Mononuclear cell (primary cell): Measurements from ENCODE around the gene CCND1. TPM values are rescaled to one million over a fixed set of nuclear protein-coding genes. Genes with fewer than 3 reads are reported as not detected.
"Not testable (repeated sequence)": the region's sequence is repeated elsewhere in the genome, so short reads cannot be mapped to it uniquely, and the experiment has no call there.

Experiments
- H3K27me3 ChIP-seq: 2 replicates; pipeline ENCODE4 v1.6.0; 2011; ENCODE audit warnings: low read length, control low read depth; ENCODE audit not compliant: insufficient read depth
- H3K4me1 ChIP-seq: 2 replicates; pipeline ENCODE4 v1.5.1; 2011; ENCODE audit warnings: mild to moderate bottlenecking, low read length, control low read depth; ENCODE audit not compliant: insufficient read depth
- H3K4me3 ChIP-seq: 2 replicates; pipeline ENCODE4 v1.5.1; 2011; ENCODE audit warnings: mild to moderate bottlenecking, low read length, moderate library complexity
- H3K9me3 ChIP-seq: 2 replicates; pipeline ENCODE4 v1.5.1; 2011; ENCODE audit warnings: low read depth, mild to moderate bottlenecking, control low read depth, low read length
- total RNA-seq: library from RNA; depleted of rRNA; stranded (reverse); fragments of >200 nt; gene quantifications from one replicate; pipeline ENCODE4 v1.2.3, GENCODE V29; 2012

The CCND1 gene
- total RNA-seq, 1 donor = 1.3 TPM

GRCh38 chr11:69692422-69692821, 51.5 kb downstream of the CCND1 start:
- H3K9me3 ChIP-seq = no peaks in the 10 kb centered on the region

DNA sequence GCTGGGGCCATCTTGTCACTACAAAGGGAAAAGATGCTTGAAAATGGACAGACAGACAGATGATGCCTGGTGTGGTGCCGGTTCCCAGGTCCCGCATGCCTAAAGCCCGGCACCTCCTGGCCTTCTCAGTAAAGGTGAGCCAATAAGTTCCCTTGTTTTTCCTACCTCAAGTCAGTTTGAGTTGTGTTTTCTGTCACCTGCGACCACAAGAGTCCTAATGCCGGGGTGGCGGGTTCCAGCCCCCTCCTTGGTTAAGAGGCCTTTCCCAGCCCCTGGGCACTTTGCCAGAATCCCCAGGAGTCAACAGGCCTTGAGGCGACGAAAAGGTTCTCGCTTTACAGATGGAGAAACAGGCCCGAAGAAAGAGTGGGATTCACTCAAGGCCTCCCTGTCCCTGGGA, 53.8 kb downstream of the CCND1 start:
- Histone ChIP-seq H3K4me1 (no peaks in the 10 kb centered on the region), H3K27me3 (peaks cover 8% of the 10 kb centered on the region), H3K9me3 (no peaks in the 10 kb centered on the region), H3K4me3 (no peak overlapping the region)

More at GRCh38 chr11:69692422-69692821, 51.5 kb downstream of the CCND1 start:
- Histone ChIP-seq H3K4me1 (no peaks in the 10 kb centered on the region), H3K4me3 (no peak overlapping the region), H3K27me3 (peaks cover 8% of the 10 kb centered on the region)

GRCh38 chr11:69695581-69695980, 54.6 kb downstream of the CCND1 start:
- H3K4me3 ChIP-seq = no peak overlapping the region
- H3K9me3 ChIP-seq = no peaks in the 10 kb centered on the region
- peaks cover 10% of the 10 kb centered on the region for H3K27me3 ChIP-seq
- no peaks in the 10 kb centered on the region for H3K4me1 ChIP-seq

DNA sequence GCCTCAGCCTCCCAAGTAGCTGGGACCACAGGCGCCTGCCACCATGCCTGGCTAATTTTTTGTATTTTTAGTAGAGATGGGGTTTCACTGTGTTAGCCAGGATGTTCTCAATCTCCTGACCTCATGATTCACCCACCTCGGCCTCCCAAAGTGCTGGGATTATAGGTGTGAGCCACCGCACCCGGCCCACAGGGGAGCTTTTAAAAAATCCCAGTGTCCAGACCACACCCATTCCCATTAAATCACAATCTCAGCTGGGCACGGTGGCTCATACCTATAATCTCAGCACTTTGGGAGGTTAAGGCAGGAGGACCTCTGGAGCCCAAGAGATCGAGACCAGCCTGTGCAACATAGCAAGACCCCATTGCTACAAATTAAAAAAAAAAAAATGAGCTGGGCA, 55.0 kb downstream of the CCND1 start:
- H3K27me3 ChIP-seq = peaks cover 12% of the 10 kb centered on the region
- H3K9me3 ChIP-seq, H3K4me1 ChIP-seq, H3K4me3 ChIP-seq: not testable (repeated sequence)

DNA sequence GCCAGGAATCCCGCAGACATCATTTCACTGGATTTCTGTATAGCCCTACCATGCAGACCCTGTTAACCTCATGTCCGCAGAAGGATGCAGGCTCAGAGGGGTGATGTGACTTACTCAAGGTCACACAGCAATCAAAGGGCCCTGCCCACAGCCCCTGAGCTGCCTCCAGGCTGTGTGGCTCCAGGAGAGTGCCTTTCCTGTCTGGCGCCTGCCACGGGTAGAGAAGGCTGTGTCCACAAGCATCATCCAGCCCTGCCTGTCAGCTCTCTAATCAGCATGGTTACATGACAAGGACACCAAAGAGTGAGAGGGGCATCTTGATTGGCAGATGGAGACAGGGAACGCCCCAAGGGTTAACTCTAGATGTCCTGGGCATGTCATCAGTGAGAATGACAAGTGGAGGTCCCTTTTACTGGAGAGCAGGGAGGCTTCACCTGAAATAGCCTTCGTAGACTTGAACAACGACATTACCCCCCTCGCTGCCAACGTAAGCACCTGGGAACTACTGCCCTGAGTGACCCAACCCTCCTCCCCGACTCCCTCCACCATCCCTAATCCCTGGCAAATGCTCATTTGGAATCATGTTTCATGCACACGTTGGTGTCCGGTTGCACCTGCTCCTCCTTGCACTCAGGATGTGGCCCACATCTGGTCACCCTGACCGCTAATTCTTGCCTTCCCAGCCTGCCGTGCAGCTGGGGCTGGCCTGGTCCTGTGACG, 56.0 kb downstream of the CCND1 start:
- Histone ChIP-seq H3K4me3 (no peak overlapping the region), H3K9me3 (no peaks in the 10 kb centered on the region), H3K4me1 (no peaks in the 10 kb centered on the region), H3K27me3 (peaks cover 19% of the 10 kb centered on the region)

DNA sequence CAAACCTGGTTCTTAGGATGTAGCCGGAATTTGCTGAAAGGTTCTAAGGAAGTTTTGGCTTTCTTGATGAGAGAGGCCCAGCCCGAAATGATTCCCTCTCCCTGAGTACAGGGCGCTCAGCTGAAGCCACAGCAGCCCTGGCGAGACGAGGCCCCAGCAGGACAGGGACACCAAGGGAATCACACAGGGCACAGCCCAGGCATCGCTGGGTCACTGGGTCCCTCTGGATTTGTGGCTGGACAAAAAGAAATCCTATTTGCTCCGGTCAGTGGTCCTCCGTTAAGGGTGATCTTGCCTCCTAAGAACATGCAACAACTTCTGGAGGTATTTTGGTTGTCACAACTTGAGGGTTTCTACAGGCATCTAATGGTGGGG, 56.5 kb downstream of the CCND1 start:
- no peak overlapping the region for H3K4me3 ChIP-seq
- H3K9me3 ChIP-seq = no peaks in the 10 kb centered on the region
- H3K27me3 ChIP-seq = peaks cover 25% of the 10 kb centered on the region
- no peaks in the 10 kb centered on the region for H3K4me1 ChIP-seq

DNA sequence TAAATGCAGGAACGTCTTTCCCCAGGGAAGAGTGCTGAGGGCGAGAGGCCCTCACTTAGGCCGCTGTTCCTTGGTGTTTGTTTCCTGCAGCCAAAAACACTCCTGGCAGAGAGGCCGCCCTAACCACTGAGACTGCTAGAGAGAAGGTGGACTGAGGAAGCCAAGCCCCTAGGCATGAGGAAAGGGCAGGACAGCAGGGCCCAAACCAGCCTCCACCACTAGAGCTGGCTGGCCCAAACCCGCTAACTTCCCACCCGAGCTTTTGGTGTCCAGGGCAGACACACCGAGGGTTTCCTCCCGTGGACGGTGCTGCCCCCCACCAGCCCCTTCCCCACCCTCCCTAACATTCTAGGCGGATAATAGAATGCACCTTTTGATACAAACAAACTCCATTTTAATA, 56.9 kb downstream of the CCND1 start:
- Histone ChIP-seq H3K4me1 (no peaks in the 10 kb centered on the region), H3K27me3 (peaks cover 29% of the 10 kb centered on the region), H3K9me3 (no peaks in the 10 kb centered on the region), H3K4me3 (no peak overlapping the region)

- Histone ChIP-seq H3K9me3 (no peaks in the 10 kb centered on the region), H3K27me3 (peaks cover 33% of the 10 kb centered on the region), H3K4me1 (no peaks in the 10 kb centered on the region)
These were observed 57.4 kb downstream of the CCND1 start for GRCh38 chr11:69698362-69698761.

GRCh38 chr11:69699213-69699612, 58.3 kb downstream of the CCND1 start:
- no peak overlapping the region for H3K4me3 ChIP-seq
- H3K9me3 ChIP-seq = no peaks in the 10 kb centered on the region
- no peaks in the 10 kb centered on the region for H3K4me1 ChIP-seq
- peaks cover 33% of the 10 kb centered on the region for H3K27me3 ChIP-seq

More at GRCh38 chr11:69698362-69698761, 57.4 kb downstream of the CCND1 start:
- no peak overlapping the region for H3K4me3 ChIP-seq

GRCh38 chr11:69700278-69701140, 59.6 kb downstream of the CCND1 start:
- H3K27me3 ChIP-seq = peaks cover 46% of the 10 kb centered on the region

DNA sequence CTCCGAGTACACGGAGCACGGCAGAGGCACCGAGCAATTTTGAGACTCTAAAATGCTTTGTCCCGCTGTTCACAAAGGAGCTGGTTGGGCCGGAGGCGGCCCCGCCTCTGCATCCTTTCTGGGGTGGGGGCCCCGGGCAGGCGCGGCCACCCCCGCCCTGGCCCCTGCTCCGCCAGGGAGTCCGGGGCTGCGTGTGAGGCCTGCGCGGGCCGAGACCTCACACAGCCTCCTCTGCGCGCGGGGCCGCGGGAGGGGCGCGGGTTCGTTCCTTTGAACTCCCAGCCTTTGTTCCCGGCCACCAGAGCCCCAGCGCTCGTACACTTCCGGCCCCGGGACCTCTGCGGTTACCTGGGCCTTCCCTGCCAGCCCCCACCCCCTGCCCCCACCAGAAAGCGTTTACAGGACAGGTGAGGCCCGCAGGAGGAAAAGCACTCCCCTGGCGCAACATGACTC, 61.3 kb downstream of the CCND1 start:
- Histone ChIP-seq H3K4me3 (no peak overlapping the region), H3K4me1 (no peaks in the 10 kb centered on the region), H3K27me3 (peaks cover 62% of the 10 kb centered on the region), H3K9me3 (no peaks in the 10 kb centered on the region)

More at GRCh38 chr11:69700278-69701140, 59.6 kb downstream of the CCND1 start:
- no peaks in the 10 kb centered on the region for H3K4me1 ChIP-seq
- no peaks in the 10 kb centered on the region for H3K9me3 ChIP-seq
- H3K4me3 ChIP-seq = no peak overlapping the region

DNA sequence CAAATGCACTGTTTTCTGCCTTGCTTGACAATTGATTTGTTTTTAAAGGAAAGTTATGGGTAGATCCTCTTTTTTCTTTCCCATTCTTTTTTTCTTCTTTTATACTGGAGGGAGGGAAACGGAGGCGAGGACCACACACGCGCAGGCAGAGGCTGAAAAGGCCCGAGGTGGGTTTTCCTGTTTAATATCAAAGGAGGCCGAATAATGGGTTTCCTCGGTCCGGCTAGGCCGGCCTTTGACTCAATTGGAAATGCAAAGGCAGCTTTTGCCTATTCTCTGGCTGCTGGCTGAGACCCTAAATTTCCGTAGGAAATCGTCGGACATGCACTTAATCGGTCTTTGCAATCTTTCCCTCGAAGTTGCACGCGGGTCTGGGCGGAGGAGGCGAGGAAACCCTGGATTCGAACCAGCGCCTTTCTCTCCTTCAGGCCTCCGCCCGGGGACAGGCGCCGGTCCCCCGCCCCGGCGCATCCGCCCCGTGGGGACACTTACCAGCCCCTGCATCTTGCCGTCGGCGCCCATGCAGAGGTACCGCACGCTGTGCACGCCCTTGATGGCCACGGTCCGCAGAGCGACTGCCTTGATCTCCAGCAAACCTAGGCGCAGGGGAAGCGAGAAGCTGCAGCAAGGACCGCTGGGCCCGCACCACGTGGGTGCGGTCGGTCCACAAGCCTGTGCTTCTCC, 62.0 kb downstream of the CCND1 start:
- no peaks in the 10 kb centered on the region for H3K9me3 ChIP-seq
- no peak overlapping the region for H3K4me3 ChIP-seq
- peaks cover 64% of the 10 kb centered on the region for H3K27me3 ChIP-seq
- H3K4me1 ChIP-seq = no peaks in the 10 kb centered on the region

- H3K27me3 ChIP-seq = peaks cover 64% of the 10 kb centered on the region
- no peaks in the 10 kb centered on the region for H3K4me1 ChIP-seq
- no peaks in the 10 kb centered on the region for H3K9me3 ChIP-seq
- no peak overlapping the region for H3K4me3 ChIP-seq
These were observed 62.5 kb downstream of the CCND1 start for GRCh38 chr11:69703453-69703767.
